DND-41 (cell line): ENCODE measurements around the gene SERTAD1.

Source experiments
- CTCF ChIP-seq: IDR thresholded peaks from 2 replicates; pipeline ENCODE4 v1.5.1; 2012; ENCODE audit warnings: borderline replicate concordance, low read length, moderate library complexity, mild to moderate bottlenecking; ENCODE audit not compliant: poor library complexity, severe bottlenecking; ENCODE audit errors: extremely low read depth
- EZH2 ChIP-seq: IDR thresholded peaks from 3 replicates; pipeline ENCODE4 v1.6.1; 2012; ENCODE audit warnings: borderline replicate concordance, low read depth, mild to moderate bottlenecking, moderate library complexity, low read length, inconsistent platforms; ENCODE audit not compliant: severe bottlenecking

GRCh38 chr19:40450664-40451063, 24.9 kb upstream of the SERTAD1 start:
- TF ChIP-seq CTCF = no peak
- no peak for TF ChIP-seq EZH2
